Stimulated activated naive CD8-positive, alpha-beta T cell treated with anti-CD3 and anti-CD28 coated beads, Interleukin-15, amount 100 ng/mL, for 72 hours (primary cell): ENCODE results near the gene MSLN.
"Not testable (repeated sequence)": the region's sequence is repeated elsewhere in the genome, so short reads cannot be mapped to it uniquely, and the experiment has no call there.

ENCODE experiments used
- ATAC-seq: fragments of 150-1000 bp; cut with Tn5 transposase; 2 replicates; pipeline ENCODE4 v1.10.0; 2021; ENCODE audit warnings: mild to moderate bottlenecking, moderate library complexity
- DNase-seq, 2 donors: peaks; one replicate each; pipeline ENCODE4 v3.0.0; 2021 to 2022
- H3K27ac Mint-ChIP-seq, 2 donors: one replicate each; pipeline ENCODE4 v1.8.0; 2022; ENCODE audit warnings: mild to moderate bottlenecking in 2 of 2, mixed read lengths in 2 of 2, moderate library complexity in 2 of 2
- H3K27me3 Mint-ChIP-seq: one replicate; pipeline ENCODE4 v1.8.0; 2022; ENCODE audit warnings: mixed read lengths
- H3K4me1 Mint-ChIP-seq: one replicate; pipeline ENCODE4 v1.8.0; 2022; ENCODE audit warnings: mild to moderate bottlenecking, mixed read lengths
- H3K4me3 Mint-ChIP-seq, 2 donors: one replicate each; pipeline ENCODE4 v1.8.0; 2022; ENCODE audit warnings: mild to moderate bottlenecking in 2 of 2, mixed read lengths in 2 of 2, moderate library complexity in 1 of 2
- H3K9me3 Mint-ChIP-seq, 2 donors: one replicate each; pipeline ENCODE4 v1.8.0; 2022; ENCODE audit warnings: mixed read lengths in 2 of 2

MSLN gene

GRCh38 chr16:760545-761343 lies at the start of gene MSLN:
TSS of gene MSLN (plus strand) at chr16:760734. CDS start at chr16:762681, 1,947 bp downstream.
- no peak within 1 kb of the TSS for H3K4me3 Mint-ChIP-seq
- DNase-seq = no peak
- H3K27me3 Mint-ChIP-seq = peaks cover 20% of the 10 kb centered on the region
- H3K9me3 Mint-ChIP-seq = no peaks in the 10 kb centered on the region
- peaks cover 6% of the 10 kb centered on the region for H3K4me1 Mint-ChIP-seq
- H3K27ac Mint-ChIP-seq = no peak within 1 kb of the TSS
- no peak for ATAC-seq

GRCh38 chr16:711084-711483 lies 49.5 kb upstream of the MSLN start:
- Mint-ChIP-seq H3K4me3 (no peak overlapping the region), H3K9me3 (no peaks in the 10 kb centered on the region), H3K4me1 (peaks cover 24% of the 10 kb centered on the region), H3K27ac (no peak overlapping the region), H3K27me3 (peaks cover 74% of the 10 kb centered on the region)
- DNase-seq (no peak), ATAC-seq (no peak)

- peak; percentile 81 to 84 for DNase-seq
- Mint-ChIP-seq H3K4me1 (peaks cover 25% of the 10 kb centered on the region), H3K9me3 (no peaks in the 10 kb centered on the region), H3K27me3 (peaks cover 67% of the 10 kb centered on the region), H3K27ac (no peak overlapping the region), H3K4me3 (no peak overlapping the region)
- ATAC-seq = peak; percentile 64
These were observed 48.8 kb upstream of the MSLN start for GRCh38 chr16:711548-712320.

- DNase-seq = peak in 1 of 2 donors; percentile 72
- not testable (repeated sequence) for H3K4me3 Mint-ChIP-seq, H3K9me3 Mint-ChIP-seq, ATAC-seq, H3K27ac Mint-ChIP-seq
- Mint-ChIP-seq H3K4me1 (peaks cover 26% of the 10 kb centered on the region), H3K27me3 (peaks cover 57% of the 10 kb centered on the region)
These were observed 47.7 kb upstream of the MSLN start for GRCh38 chr16:712740-713250.

- no peak overlapping the region for H3K27ac Mint-ChIP-seq
- peaks cover 44% of the 10 kb centered on the region for H3K27me3 Mint-ChIP-seq
- no peaks in the 10 kb centered on the region for H3K9me3 Mint-ChIP-seq
- ATAC-seq = no peak
- H3K4me1 Mint-ChIP-seq = peaks cover 33% of the 10 kb centered on the region
- no peak for DNase-seq
- peak overlapping the region in 1 of 2 donors; percentile 44 for H3K4me3 Mint-ChIP-seq
These were observed 46.5 kb upstream of the MSLN start for GRCh38 chr16:714079-714478.

- ATAC-seq = peak; percentile 83
- DNase-seq = peak; percentile 87 to 89
- Mint-ChIP-seq H3K27ac (no peak within 1 kb of the TSS), H3K4me3 (peak within 1 kb of the TSS; percentile 76 to 86), H3K9me3 (no peaks in the 10 kb centered on the region), H3K4me1 (peaks cover 40% of the 10 kb centered on the region), H3K27me3 (peaks cover 36% of the 10 kb centered on the region)
These were observed 45.7 kb upstream of the MSLN start, which contains the start of gene METRN for GRCh38 chr16:714558-715476. TSS of gene METRN (plus strand) at chr16:715118. CDS start at chr16:715290, 172 bp downstream.

- Mint-ChIP-seq H3K4me3 (peak overlapping the region; percentile 76 to 86), H3K4me1 (peaks cover 47% of the 10 kb centered on the region), H3K9me3 (no peaks in the 10 kb centered on the region), H3K27ac (no peak overlapping the region), H3K27me3 (peaks cover 28% of the 10 kb centered on the region)
- DNase-seq = peak in 1 of 2 donors; percentile 39
- peak; percentile 37 for ATAC-seq
These were observed 44.9 kb upstream of the MSLN start for GRCh38 chr16:715477-716199.

- Mint-ChIP-seq H3K4me3 (peak overlapping the region; percentile 76 to 86), H3K27me3 (peaks cover 23% of the 10 kb centered on the region), H3K4me1 (peaks cover 47% of the 10 kb centered on the region), H3K27ac (no peak overlapping the region), H3K9me3 (no peaks in the 10 kb centered on the region)
- ATAC-seq (no peak), DNase-seq (no peak)
These were observed 44.4 kb upstream of the MSLN start for GRCh38 chr16:716200-716568.

- H3K27ac Mint-ChIP-seq = no peak overlapping the region
- no peak for ATAC-seq
- H3K27me3 Mint-ChIP-seq = peaks cover 16% of the 10 kb centered on the region
- no peaks in the 10 kb centered on the region for H3K9me3 Mint-ChIP-seq
- DNase-seq = no peak
- H3K4me1 Mint-ChIP-seq = peaks cover 49% of the 10 kb centered on the region
- peak overlapping the region; percentile 76 to 86 for H3K4me3 Mint-ChIP-seq
These were observed 43.7 kb upstream of the MSLN start for GRCh38 chr16:716768-717325.

GRCh38 chr16:717450-718245 lies 42.9 kb upstream of the MSLN start:
- H3K9me3 Mint-ChIP-seq = no peaks in the 10 kb centered on the region
- no peak overlapping the region for H3K27ac Mint-ChIP-seq
- DNase-seq (no peak), ATAC-seq (no peak)
- H3K4me1 Mint-ChIP-seq = peaks cover 55% of the 10 kb centered on the region
- no peak overlapping the region for H3K4me3 Mint-ChIP-seq
- peaks cover 13% of the 10 kb centered on the region for H3K27me3 Mint-ChIP-seq

GRCh38 chr16:718389-718788 lies 42.1 kb upstream of the MSLN start:
- H3K27ac Mint-ChIP-seq = no peak overlapping the region
- H3K4me3 Mint-ChIP-seq = no peak overlapping the region
- ATAC-seq (no peak), DNase-seq (no peak)
- peaks cover 59% of the 10 kb centered on the region for H3K4me1 Mint-ChIP-seq
- peaks cover 8% of the 10 kb centered on the region for H3K27me3 Mint-ChIP-seq
- H3K9me3 Mint-ChIP-seq = no peaks in the 10 kb centered on the region

GRCh38 chr16:718922-719321 lies 41.6 kb upstream of the MSLN start:
- DNase-seq = no peak
- Mint-ChIP-seq H3K4me1 (peaks cover 62% of the 10 kb centered on the region), H3K9me3 (no peaks in the 10 kb centered on the region), H3K4me3 (peak overlapping the region; percentile 87 to 95), H3K27ac (no peak overlapping the region), H3K27me3 (peaks cover 5% of the 10 kb centered on the region)
- no peak for ATAC-seq

GRCh38 chr16:719815-720446 lies 40.6 kb upstream of the MSLN start:
- H3K4me3 Mint-ChIP-seq = peak overlapping the region; percentile 87 to 95
- H3K9me3 Mint-ChIP-seq = no peaks in the 10 kb centered on the region
- H3K4me1 Mint-ChIP-seq = peaks cover 55% of the 10 kb centered on the region
- H3K27ac Mint-ChIP-seq = peak overlapping the region; percentile 82 to 93
- no peak for DNase-seq
- H3K27me3 Mint-ChIP-seq = no peaks in the 10 kb centered on the region
- ATAC-seq = no peak
